Progenitor cell of endocrine pancreas (in vitro differentiated cells): Measurements from ENCODE around the gene DCT. TPM values are rescaled to one million over a fixed set of nuclear protein-coding genes. Genes with fewer than 3 reads are reported as not detected.
"Not testable (repeated sequence)": the region's sequence is repeated elsewhere in the genome, so short reads cannot be mapped to it uniquely, and the experiment has no call there.

Experiments used
- DNase-seq: peaks from one replicate; pipeline ENCODE4 v3.0.0; 2021; ENCODE audit warnings: low spot score; ENCODE audit not compliant: unreplicated experiment
- H3K27ac Mint-ChIP-seq: 2 replicates; pipeline ENCODE4 v1.8.0; 2021; ENCODE audit warnings: mild to moderate bottlenecking, moderate library complexity, mixed read lengths
- H3K27me3 Mint-ChIP-seq: 2 replicates; pipeline ENCODE4 v1.8.0; 2021; ENCODE audit warnings: mixed read lengths
- H3K36me3 Mint-ChIP-seq: 2 replicates; pipeline ENCODE4 v1.8.0; 2022; ENCODE audit warnings: mixed read lengths; ENCODE audit not compliant: insufficient read depth
- H3K4me1 Mint-ChIP-seq: 2 replicates; pipeline ENCODE4 v1.8.0; 2021; ENCODE audit warnings: low read depth, mixed read lengths
- H3K4me3 Mint-ChIP-seq: 2 replicates; pipeline ENCODE4 v1.8.0; 2021; ENCODE audit warnings: low read depth, mild to moderate bottlenecking, moderate library complexity, mixed read lengths
- H3K9me3 Mint-ChIP-seq: 2 replicates; pipeline ENCODE4 v1.8.0; 2021; ENCODE audit warnings: low read depth, mixed read lengths
- CTCF ChIP-seq: fragments of 200-600 bp; sonication (generic); IDR thresholded peaks from one replicate; pipeline ENCODE4 v1.5.0; 2021; ENCODE audit warnings: antibody characterized with exemption, mild to moderate bottlenecking; ENCODE audit not compliant: unreplicated experiment
- total RNA-seq: library from RNA; stranded (reverse); gene quantifications from 2 replicates; pipeline ENCODE4 v1.2.1, GENCODE V29; 2021

The DCT gene
- total RNA-seq, 1 donor from 2014 or later = not detected

DNA sequence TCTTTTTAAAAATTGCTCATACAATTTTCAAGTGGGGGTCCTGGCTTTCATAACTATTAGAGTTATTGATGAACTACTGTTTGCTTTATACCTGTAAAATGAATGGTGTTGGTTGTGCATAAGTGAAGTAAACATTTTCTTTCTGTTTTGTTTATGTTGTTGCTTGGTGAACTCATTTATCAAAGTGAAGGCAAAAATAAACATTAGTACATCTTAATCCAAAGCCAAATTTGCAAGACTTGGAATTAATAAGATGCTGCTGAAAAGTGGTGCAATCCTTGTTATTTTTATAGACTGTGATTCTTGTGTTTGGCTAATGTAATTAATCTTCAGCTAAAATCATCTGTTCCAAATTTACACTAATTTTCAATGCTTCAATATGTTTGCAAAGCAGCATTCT, 24.4 kb upstream of the DCT start:
- Mint-ChIP-seq H3K9me3 (peaks cover 3% of the 10 kb centered on the region), H3K36me3 (no peaks in the 10 kb centered on the region), H3K27me3 (peaks cover 10% of the 10 kb centered on the region), H3K27ac (no peak overlapping the region), H3K4me1 (peaks cover 4% of the 10 kb centered on the region), H3K4me3 (no peak overlapping the region)
- TF ChIP-seq CTCF = no peak
- no peak for DNase-seq

DNA sequence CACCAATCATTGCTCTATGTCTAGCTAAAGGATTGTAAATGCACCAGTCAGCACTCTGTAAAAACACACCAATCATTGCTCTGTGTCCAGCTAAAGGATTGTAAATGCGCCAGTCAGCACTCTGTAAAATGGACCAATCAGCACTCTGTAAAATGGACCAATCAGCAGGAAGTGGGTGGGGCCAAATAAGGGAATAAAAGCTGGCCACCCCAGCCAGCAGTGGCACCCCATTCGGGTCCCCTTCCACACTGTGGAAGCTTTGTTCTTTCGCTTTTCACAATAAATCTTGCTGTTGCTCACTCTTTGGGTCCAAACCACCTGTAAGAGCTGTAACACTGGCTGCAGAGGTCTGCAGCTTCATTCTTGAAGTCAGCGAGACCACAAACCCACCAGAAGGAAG, 19.3 kb upstream of the DCT start:
- H3K27me3 Mint-ChIP-seq, H3K27ac Mint-ChIP-seq, DNase-seq, H3K4me1 Mint-ChIP-seq, H3K36me3 Mint-ChIP-seq, H3K4me3 Mint-ChIP-seq, H3K9me3 Mint-ChIP-seq: not testable (repeated sequence)

DNA sequence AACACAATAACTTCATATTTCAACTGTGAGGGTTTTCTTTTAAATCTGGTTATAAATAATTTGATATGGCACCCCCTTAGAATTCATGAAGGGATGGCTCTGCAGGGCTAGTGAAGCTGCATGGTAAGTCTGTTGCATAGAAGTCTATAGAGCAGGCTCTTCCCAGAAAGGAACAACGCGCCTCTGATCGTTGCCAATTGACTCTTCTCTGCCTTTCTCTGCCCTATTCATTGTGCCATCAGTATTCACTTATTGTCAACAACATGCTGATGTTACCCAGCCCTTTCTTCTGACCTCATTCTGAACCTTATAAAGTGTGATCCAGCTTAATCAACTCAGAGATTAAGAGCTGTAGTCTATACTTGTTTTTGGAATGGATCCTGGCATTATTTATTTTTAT, 16.3 kb upstream of the DCT start:
- DNase-seq = no peak
- no peaks in the 10 kb centered on the region for H3K36me3 Mint-ChIP-seq
- H3K27me3 Mint-ChIP-seq = no peaks in the 10 kb centered on the region
- no peak overlapping the region for H3K27ac Mint-ChIP-seq
- no peaks in the 10 kb centered on the region for H3K4me1 Mint-ChIP-seq
- peaks cover 6% of the 10 kb centered on the region for H3K9me3 Mint-ChIP-seq
- no peak for TF ChIP-seq CTCF
- H3K4me3 Mint-ChIP-seq = no peak overlapping the region

- no peak for DNase-seq
- H3K36me3 Mint-ChIP-seq = no peaks in the 10 kb centered on the region
- H3K9me3 Mint-ChIP-seq = peaks cover 6% of the 10 kb centered on the region
- no peak for TF ChIP-seq CTCF
- H3K27ac Mint-ChIP-seq = no peak overlapping the region
- H3K4me3 Mint-ChIP-seq = no peak overlapping the region
- no peaks in the 10 kb centered on the region for H3K27me3 Mint-ChIP-seq
- H3K4me1 Mint-ChIP-seq = no peaks in the 10 kb centered on the region
Observed at GRCh38 chr13:94494026-94494425, 14.5 kb upstream of the DCT start.

DNA sequence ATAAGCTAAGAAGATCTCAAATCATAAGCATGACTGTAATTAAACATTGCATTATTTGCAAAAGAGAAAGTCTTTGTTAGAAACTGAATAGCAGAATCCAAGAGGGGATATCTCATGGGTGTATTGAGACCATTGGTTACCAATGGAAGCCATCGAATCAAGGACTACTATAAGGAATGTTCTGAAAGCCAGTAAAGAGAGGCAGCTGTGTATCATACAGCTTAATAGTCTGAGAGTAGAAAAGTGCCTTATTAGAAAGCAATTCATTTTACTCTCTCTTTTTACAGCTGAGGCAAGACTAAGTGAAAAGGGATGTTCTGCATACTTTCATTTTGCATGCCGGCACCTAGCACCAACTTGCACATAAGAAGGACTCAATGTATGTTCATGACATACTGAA, 7.6 kb upstream of the DCT start:
- Mint-ChIP-seq H3K27ac (no peak overlapping the region), H3K4me3 (no peak overlapping the region), H3K36me3 (no peaks in the 10 kb centered on the region)

More for the DNA sequence above, 7.6 kb upstream of the DCT start:
- H3K27me3 Mint-ChIP-seq = peaks cover 8% of the 10 kb centered on the region
- H3K9me3 Mint-ChIP-seq = no peaks in the 10 kb centered on the region
- H3K4me1 Mint-ChIP-seq = no peaks in the 10 kb centered on the region
- no peak for TF ChIP-seq CTCF
- no peak for DNase-seq
